Skin epidermis (tissue), 12 donors: ENCODE measurements around the gene CREG2.

ENCODE experiments used
- H3K27ac ChIP-seq, 21 experiments: fragments of 200-600 bp; sonication (generic) in 11 of 21; one replicate each; pipeline ENCODE4 v1.5.0; 2020; ENCODE audit warnings: mild to moderate bottlenecking in 3 of 21, inconsistent platforms in 2 of 21, moderate library complexity in 2 of 21
- H3K4me3 ChIP-seq, 7 experiments: fragments of 200-600 bp; sonication (generic) in 2 of 7; one replicate each; pipeline ENCODE4 v1.5.0; 2020; ENCODE audit warnings: inconsistent platforms in 2 of 7, mild to moderate bottlenecking in 2 of 7, moderate library complexity in 1 of 7

CREG2 gene

DNA sequence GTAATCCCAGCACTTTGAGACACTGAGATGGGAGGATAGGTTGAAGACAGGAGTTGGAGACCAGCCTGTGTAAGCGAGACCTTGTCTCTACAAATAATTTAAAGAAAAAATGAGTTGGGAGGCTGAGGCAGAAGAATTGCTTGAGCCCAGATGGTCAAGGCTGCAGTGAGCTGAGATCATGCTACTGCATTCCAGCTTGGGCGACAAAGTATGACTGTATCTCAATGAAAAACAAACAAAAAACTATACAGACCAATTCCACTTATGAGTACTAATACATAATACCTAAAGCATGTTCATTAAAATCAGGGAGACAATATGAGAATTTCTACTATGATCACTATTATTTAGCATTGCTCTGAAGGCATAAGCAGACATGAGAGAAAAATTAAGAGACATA lies 91.4 kb downstream of the CREG2 start:
- H3K4me3 ChIP-seq: no peak overlapping the region
- peak overlapping the region in 1 of 21 experiments; percentile 37 for H3K27ac ChIP-seq
